Activated CD4-positive, alpha-beta memory T cell treated with anti-CD3 and anti-CD28 coated beads, Interleukin-2, amount 10 ng/mL, durations not matched to agents 7 days and 5 days (primary cell): ENCODE results near the gene ZNF613. TPM values are rescaled to one million over a fixed set of nuclear protein-coding genes. Genes with fewer than 3 reads are reported as not detected.

Experiments
- CTCF ChIA-PET: fragments of 350-600 bp; sonication (Branson Sonifier 250); formaldehyde crosslinking; loops from one replicate; lab custom pipeline; 2021; ENCODE audit warnings: antibody characterized with exemption, inconsistent platforms; lab: Charles Lee
- POLR2A ChIA-PET: fragments of 350-600 bp; sonication (Branson Sonifier 250); formaldehyde crosslinking; loops from one replicate; lab custom pipeline; 2021; ENCODE audit warnings: antibody characterized with exemption; lab: Charles Lee
- DNase-seq: peaks from one replicate; pipeline ENCODE4 v3.0.0-alpha.2; 2020
- H3K27ac Mint-ChIP-seq: one replicate; pipeline ENCODE4 v1.8.0; 2021; ENCODE audit warnings: mild to moderate bottlenecking, mixed read lengths
- H3K27me3 Mint-ChIP-seq: one replicate; pipeline ENCODE4 v1.8.0; 2021; ENCODE audit warnings: mixed read lengths
- H3K36me3 Mint-ChIP-seq: one replicate; pipeline ENCODE4 v1.8.0; 2021; ENCODE audit warnings: low read depth, mixed read lengths
- H3K4me1 Mint-ChIP-seq: one replicate; pipeline ENCODE4 v1.8.0; 2021; ENCODE audit warnings: mixed read lengths
- H3K4me3 Mint-ChIP-seq: one replicate; pipeline ENCODE4 v1.8.0; 2021; ENCODE audit warnings: mild to moderate bottlenecking, mixed read lengths
- H3K9me3 Mint-ChIP-seq: one replicate; pipeline ENCODE4 v1.8.0; 2021; ENCODE audit warnings: mixed read lengths
- total RNA-seq, 2 experiments: library from RNA; stranded (reverse); gene quantifications; one replicate each; pipeline ENCODE4 v1.2.3, GENCODE V29; 2021

Gene ZNF613
- total RNA-seq, 2 experiments from 2014 or later = 7.7 to 8.1 TPM

DNA sequence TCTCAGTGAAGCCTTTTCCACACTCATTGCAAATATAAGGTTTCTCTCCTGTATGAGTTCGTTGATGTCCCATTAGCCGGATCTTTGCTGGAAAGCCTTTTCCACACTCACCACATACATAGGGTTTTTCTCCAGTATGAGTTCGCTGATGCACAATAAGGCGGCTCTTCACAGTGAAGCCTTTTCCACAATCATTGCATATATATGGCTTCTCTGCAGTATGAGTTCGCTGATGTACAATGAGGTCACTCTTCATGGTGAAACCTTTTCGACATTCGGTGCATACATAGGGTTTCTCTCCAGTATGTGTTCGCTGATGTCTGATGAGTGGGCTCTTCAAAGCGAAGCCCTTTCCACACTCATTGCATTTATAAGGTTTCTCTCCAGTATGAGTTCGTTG lies 66.2 kb downstream of the ZNF613 start:
- Mint-ChIP-seq H3K4me3 (no peak overlapping the region), H3K27me3 (no peaks in the 10 kb centered on the region), H3K27ac (no peak overlapping the region), H3K36me3 (peaks cover 74% of the 10 kb centered on the region), H3K4me1 (peaks cover 2% of the 10 kb centered on the region), H3K9me3 (peaks cover 73% of the 10 kb centered on the region)
- CTCF ChIA-PET = no interaction called here
- POLR2A ChIA-PET = no interaction called here
- no peak for DNase-seq

DNA sequence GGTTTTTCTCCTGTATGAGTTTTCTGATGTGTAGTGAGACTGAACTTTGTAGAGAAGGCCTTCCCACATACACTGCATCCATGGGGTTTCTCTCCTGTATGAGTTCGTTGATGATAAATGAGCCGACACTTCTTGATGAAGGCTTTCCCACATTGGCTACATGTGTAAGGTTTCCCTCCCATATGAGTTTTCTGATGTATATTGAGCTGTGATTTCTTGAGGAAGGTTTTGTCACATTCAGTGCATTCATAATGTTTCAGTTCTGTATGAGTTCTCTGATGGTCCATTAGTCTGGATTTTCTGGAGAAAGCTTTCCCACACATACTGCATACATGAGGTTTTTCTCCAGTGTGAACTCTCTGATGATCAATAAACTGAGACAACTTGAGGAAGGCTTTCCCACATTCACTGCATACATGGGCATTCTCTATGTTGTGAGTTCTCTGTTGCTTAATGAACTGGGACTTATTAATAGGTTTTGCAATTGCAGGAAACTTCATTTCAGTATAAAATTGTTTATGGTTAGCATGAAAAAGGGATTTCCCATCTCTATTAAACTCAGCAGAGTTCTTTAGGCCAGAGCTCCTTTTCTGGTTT lies 66.9 kb downstream of the ZNF613 start:
- H3K27ac Mint-ChIP-seq = no peak overlapping the region
- peaks cover 68% of the 10 kb centered on the region for H3K9me3 Mint-ChIP-seq
- H3K4me3 Mint-ChIP-seq = no peak overlapping the region
- CTCF ChIA-PET = no interaction called here
- POLR2A ChIA-PET = no interaction called here
- H3K4me1 Mint-ChIP-seq = no peaks in the 10 kb centered on the region
- H3K36me3 Mint-ChIP-seq = peaks cover 75% of the 10 kb centered on the region
- DNase-seq = no peak
- H3K27me3 Mint-ChIP-seq = no peaks in the 10 kb centered on the region

Other genes with a start within 250 kb of the ZNF613 start
- 1 to 10 TPM; 5.2 to 6.6 TPM for gene SPACA6, start 234.1 kb upstream of the ZNF613 start, total RNA-seq
- not detected for gene HAS1, start 203.5 kb upstream of the ZNF613 start, total RNA-seq
- gene FPR1, start 175.6 kb upstream of the ZNF613 start, total RNA-seq = not detected
- not detected for gene FPR2, start 166.3 kb upstream of the ZNF613 start, total RNA-seq
- gene FPR3, start 132.3 kb upstream of the ZNF613 start, total RNA-seq = not detected
- gene ZNF577, start 39.5 kb upstream of the ZNF613 start, total RNA-seq = 1 to 10 TPM; 5.3 to 6.1 TPM
- 1 to 10 TPM; 8.1 to 9.6 TPM for gene ZNF649, start 22.5 kb upstream of the ZNF613 start, total RNA-seq
- gene ZNF350, start 59.4 kb downstream of the ZNF613 start, total RNA-seq = 10 to 100 TPM; 14.0 to 15.9 TPM
- 10 to 100 TPM; 11.4 to 12.1 TPM for gene ZNF615, start 80.7 kb downstream of the ZNF613 start, total RNA-seq
- 1 to 10 TPM; 8.0 to 8.2 TPM for gene ZNF614, start 100.9 kb downstream of the ZNF613 start, total RNA-seq
- gene ZNF432, start 121.4 kb downstream of the ZNF613 start, total RNA-seq = 10 to 100 TPM; 12.8 to 13.6 TPM
- gene ZNF841, start 168.3 kb downstream of the ZNF613 start, total RNA-seq = 10 to 100 TPM; 26.7 to 28.5 TPM
- gene ZNF616, start 212.5 kb downstream of the ZNF613 start, total RNA-seq = 1 to 10 TPM; 7.9 to 8.5 TPM
- gene ZNF836, start 244.1 kb downstream of the ZNF613 start, total RNA-seq = 10 to 100 TPM; 17.3 to 18.0 TPM